ENCODE measurements around the gene FLAD1. TPM values are rescaled to one million over a fixed set of nuclear protein-coding genes. Genes with fewer than 3 reads are reported as not detected.

FLAD1 gene
- total and polyA plus RNA-seq, 12 donors, result 21.6 to 65.5 (median 30.8) TPM

- peak within 1 kb of the TSS; percentile 87 to 99 (median 96) for H3K27ac ChIP-seq
- intact Hi-C loops (cut with DNase I), result loop anchor here in 1 of 2 donors (5.0 kb wide), 1 partner anchor 35 kb away; no protein-coding TSS in a partner anchor
- H3K4me1 ChIP-seq (replicated peaks in 1 of 2), result peaks cover 49 to 52% of the 10 kb centered on the region in 2 donors
- TF ChIP-seq CTCF (IDR thresholded peaks at IDR 0.05) (peak in 2 of 6 experiments; percentile 5 to 23), POLR2A (IDR thresholded peaks at IDR 0.05) (no peak)
- no peaks in the 10 kb centered on the region for H3K36me3 ChIP-seq (replicated peaks in 1 of 2)
- no peaks in the 10 kb centered on the region for H3K9me3 ChIP-seq (replicated peaks in 1 of 3)
- H3K27me3 ChIP-seq, result no peaks in the 10 kb centered on the region
- DNase-seq, result peak in 6 of 7 donors; percentile 54 to 75 (median 64)
- peak within 1 kb of the TSS; percentile 39 to 87 (median 68) for H3K4me3 ChIP-seq
- WGBS, 4 donors, result 0 to 1% (median 0%) methylated on average over 11 to 33 of the region's 35 CpGs
Measured at GRCh38 chr1:155002464-155003226, 19.5 kb downstream of the FLAD1 start, which contains the start of gene ZBTB7B. Gene ZBTB7B, plus strand, starts transcription at chr1:155002802. Its CDS starts 11,859 bp downstream, at chr1:155014661.

- intact Hi-C loops (cut with DNase I), result loop anchor here in 1 of 2 donors (5.0 kb wide), 1 partner anchor 36 kb away; no protein-coding TSS in a partner anchor
- H3K27me3 ChIP-seq, result no peaks in the 10 kb centered on the region
- DNase-seq, result peak in 4 of 7 donors; percentile 49 to 65 (median 63)
- peak overlapping the region; percentile 33 to 87 (median 68) for H3K4me3 ChIP-seq
- H3K27ac ChIP-seq, result peak overlapping the region; percentile 87 to 99 (median 96)
- H3K36me3 ChIP-seq (replicated peaks in 1 of 2), result no peaks in the 10 kb centered on the region
- H3K9me3 ChIP-seq (replicated peaks in 1 of 3), result no peaks in the 10 kb centered on the region
- WGBS, 4 donors, result 0 to 1% (median 0%) methylated on average over 15 to 37 of the region's 37 CpGs
- no peak for TF ChIP-seq CTCF (IDR thresholded peaks at IDR 0.05)
- TF ChIP-seq POLR2A (IDR thresholded peaks at IDR 0.05), result peak in 1 of 2 donors; percentile 53
- peaks cover 56 to 58% of the 10 kb centered on the region in 2 donors for H3K4me1 ChIP-seq (replicated peaks in 1 of 2)
Measured at GRCh38 chr1:155003227-155003765, 20.2 kb downstream of the FLAD1 start.

- H3K27me3 ChIP-seq, result no peaks in the 10 kb centered on the region
- TF ChIP-seq CTCF (IDR thresholded peaks at IDR 0.05) (no peak), POLR2A (IDR thresholded peaks at IDR 0.05) (peak in 1 of 2 donors; percentile 4)
- 0 to 1% (median 0%) methylated on average over 11 to 34 of the region's 34 CpGs; no CpG with 5 or more reads in 1 of the 4 donors for WGBS, 4 donors
- peak overlapping the region; percentile 87 to 99 (median 96) for H3K27ac ChIP-seq
- H3K9me3 ChIP-seq (replicated peaks in 1 of 3), result no peaks in the 10 kb centered on the region
- DNase-seq, result peak; percentile 75 to 87 (median 84)
- peak overlapping the region; percentile 33 to 87 (median 68) for H3K4me3 ChIP-seq
- peaks cover 60% of the 10 kb centered on the region in 2 donors for H3K4me1 ChIP-seq (replicated peaks in 1 of 2)
- no peaks in the 10 kb centered on the region for H3K36me3 ChIP-seq (replicated peaks in 1 of 2)
- intact Hi-C loops (cut with DNase I), result loop anchor here in 1 of 2 donors (5.0 kb wide), 1 partner anchor 37 kb away; no protein-coding TSS in a partner anchor
Measured at GRCh38 chr1:155003766-155004351, 20.7 kb downstream of the FLAD1 start.

Data from adrenal gland (tissue), 12 donors.